PC-3 (cell line): ENCODE data around the gene AMZ1. TPM values are rescaled to one million over a fixed set of nuclear protein-coding genes. Genes with fewer than 3 reads are reported as not detected.

Source experiments
- ATAC-seq: fragments of 200-7000 bp; cut with Tn5 transposase; 2 replicates; pipeline ENCODE4 v1.9.1; 2020; ENCODE audit warnings: mild to moderate bottlenecking, moderate library complexity
- BruUV-seq: library from RNA; stranded (reverse); fragments of 400-500 nt; replicated peaks from 2 replicates; lab custom pipeline; 2021; lab: Mats Ljungman, UMichigan
- CTCF ChIA-PET: fragments of 300-600 bp; sonication (Branson Sonifier 250); formaldehyde crosslinking; loops from one replicate; lab custom pipeline; 2022; ENCODE audit warnings: antibody characterized with exemption; lab: Charles Lee
- POLR2A ChIA-PET: fragments of 300-600 bp; sonication (Branson Sonifier 250); formaldehyde crosslinking; loops from one replicate; lab custom pipeline; 2022; ENCODE audit warnings: antibody characterized with exemption; ENCODE audit not compliant: unreplicated experiment; lab: Charles Lee
- DNase-seq: peaks from one replicate; pipeline ENCODE4 v3.0.0-alpha.2; 2015
- H2AFZ ChIP-seq: fragments of 300-600 bp; sonication (generic); 2 replicates; pipeline ENCODE4 v1.6.0; 2016; ENCODE audit warnings: antibody characterized with exemption, low read length
- H3F3A ChIP-seq: fragments of 300-600 bp; sonication (generic); one replicate; pipeline ENCODE4 v1.6.0; 2017; ENCODE audit warnings: antibody characterized with exemption, low read length, control low read depth, mild to moderate bottlenecking; ENCODE audit not compliant: unreplicated experiment
- H3K27ac ChIP-seq: fragments of 300-600 bp; sonication (generic); 2 replicates; pipeline ENCODE4 v1.5.1; 2016; ENCODE audit warnings: mild to moderate bottlenecking, low read length
- H3K27me3 ChIP-seq: fragments of 300-600 bp; sonication (generic); 2 replicates; pipeline ENCODE4 v1.6.1; 2016; ENCODE audit warnings: low read length, mixed read lengths
- H3K36me3 ChIP-seq: fragments of 300-600 bp; sonication (generic); 2 replicates; pipeline ENCODE4 v1.6.1; 2016; ENCODE audit warnings: low read depth, mixed run types, low read length, mixed read lengths
- H3K4me1 ChIP-seq: fragments of 300-600 bp; sonication (generic); 2 replicates; pipeline ENCODE4 v1.5.1; 2016; ENCODE audit warnings: low read length; ENCODE audit not compliant: insufficient read depth
- H3K4me2 ChIP-seq: fragments of 300-600 bp; sonication (generic); 2 replicates; pipeline ENCODE4 v1.6.0; 2016; ENCODE audit warnings: low read length
- H3K4me3 ChIP-seq: fragments of 300-600 bp; sonication (generic); 2 replicates; pipeline ENCODE4 v1.5.1; 2016; ENCODE audit warnings: mild to moderate bottlenecking, low read length, mixed read lengths
- H3K79me2 ChIP-seq: fragments of 300-600 bp; sonication (generic); 2 replicates; pipeline ENCODE4 v1.6.1; 2017; ENCODE audit warnings: low read length, mixed read lengths
- H3K9ac ChIP-seq: fragments of 300-600 bp; sonication (generic); 2 replicates; pipeline ENCODE4 v1.6.0; 2016; ENCODE audit warnings: mild to moderate bottlenecking, low read length
- H3K9me2 ChIP-seq: fragments of 300-600 bp; sonication (generic); replicated peaks from 2 replicates; pipeline ENCODE4 v1.6.1; 2016; ENCODE audit warnings: mixed run types, low read length, mixed read lengths
- H3K9me3 ChIP-seq: fragments of 300-600 bp; sonication (generic); 2 replicates; pipeline ENCODE4 v1.6.1; 2016; ENCODE audit warnings: low read length, mixed read lengths
- H4K20me1 ChIP-seq: fragments of 300-600 bp; sonication (generic); 2 replicates; pipeline ENCODE4 v1.6.1; 2016; ENCODE audit warnings: low read length, mixed read lengths
- EZH2 ChIP-seq: fragments of 300-600 bp; sonication (generic); IDR thresholded peaks from one replicate; pipeline ENCODE4 v1.6.1; 2017; ENCODE audit warnings: antibody characterized with exemption, mild to moderate bottlenecking, low read length; ENCODE audit not compliant: unreplicated experiment
- EZH2phosphoT487 ChIP-seq: fragments of 300-600 bp; sonication (generic); IDR thresholded peaks from 2 replicates; pipeline ENCODE4 v1.6.1; 2018; ENCODE audit warnings: mild to moderate bottlenecking, antibody characterized with exemption, low read length, borderline replicate concordance
- intact Hi-C: fragments of 100-400 bp; cut with micrococcal nuclease; formaldehyde crosslinking; loops from 2 replicates; pipeline ENCODE4 v1.9.0; 2023
- total RNA-seq: library from RNA; depleted of rRNA; stranded (reverse); fragments of >200 nt; gene quantifications from 2 replicates; pipeline ENCODE4 v1.2.3, GENCODE V29; 2014
- TF ChIP-seq, protein P1 (sequence below): fragments of 300-600 bp; sonication (generic); conservative IDR thresholded peaks from 2 replicates; pipeline ENCODE4 v1.5.1; 2017; ENCODE audit warnings: antibody characterized with exemption, low read depth, mild to moderate bottlenecking, low read length

The AMZ1 gene
- total RNA-seq, 1 experiment from 2014 or later, result not detected

DNA sequence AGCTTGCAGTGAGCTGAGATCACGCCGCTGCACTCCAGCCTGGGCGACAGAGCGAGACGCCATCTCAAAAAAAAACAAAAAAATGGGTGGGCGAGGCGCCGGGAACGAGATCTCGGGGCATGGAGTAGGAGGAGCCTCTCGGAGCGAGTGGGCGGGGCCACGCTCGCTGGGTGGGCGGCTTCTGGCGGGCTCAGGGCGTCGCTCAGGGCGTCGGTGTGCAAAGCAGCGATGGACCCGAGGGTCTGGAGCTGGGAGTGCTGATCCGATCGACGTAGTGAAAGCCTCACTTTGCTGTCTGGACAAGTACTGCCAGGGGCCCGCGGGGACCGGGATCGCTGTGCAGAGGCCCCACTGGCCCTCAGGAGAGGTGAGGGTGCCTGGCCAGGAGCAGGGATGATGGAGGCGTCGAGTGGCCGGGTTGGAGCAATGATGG is 22.6 kb upstream of the AMZ1 start:
- Histone ChIP-seq H3K4me2 (no peak overlapping the region), H3K9ac (no peak overlapping the region), H3K36me3 (no peaks in the 10 kb centered on the region), H3K27ac (no peak overlapping the region), H3K27me3 (no peaks in the 10 kb centered on the region), H4K20me1 (no peaks in the 10 kb centered on the region), H3K4me1 (no peaks in the 10 kb centered on the region), H3F3A (no peaks in the 10 kb centered on the region), H3K9me2 (no peaks in the 10 kb centered on the region), H3K79me2 (no peaks in the 10 kb centered on the region), H2AFZ (no peak overlapping the region), H3K9me3 (no peaks in the 10 kb centered on the region), H3K4me3 (no peak overlapping the region)
- TF ChIP-seq, protein P1, sequence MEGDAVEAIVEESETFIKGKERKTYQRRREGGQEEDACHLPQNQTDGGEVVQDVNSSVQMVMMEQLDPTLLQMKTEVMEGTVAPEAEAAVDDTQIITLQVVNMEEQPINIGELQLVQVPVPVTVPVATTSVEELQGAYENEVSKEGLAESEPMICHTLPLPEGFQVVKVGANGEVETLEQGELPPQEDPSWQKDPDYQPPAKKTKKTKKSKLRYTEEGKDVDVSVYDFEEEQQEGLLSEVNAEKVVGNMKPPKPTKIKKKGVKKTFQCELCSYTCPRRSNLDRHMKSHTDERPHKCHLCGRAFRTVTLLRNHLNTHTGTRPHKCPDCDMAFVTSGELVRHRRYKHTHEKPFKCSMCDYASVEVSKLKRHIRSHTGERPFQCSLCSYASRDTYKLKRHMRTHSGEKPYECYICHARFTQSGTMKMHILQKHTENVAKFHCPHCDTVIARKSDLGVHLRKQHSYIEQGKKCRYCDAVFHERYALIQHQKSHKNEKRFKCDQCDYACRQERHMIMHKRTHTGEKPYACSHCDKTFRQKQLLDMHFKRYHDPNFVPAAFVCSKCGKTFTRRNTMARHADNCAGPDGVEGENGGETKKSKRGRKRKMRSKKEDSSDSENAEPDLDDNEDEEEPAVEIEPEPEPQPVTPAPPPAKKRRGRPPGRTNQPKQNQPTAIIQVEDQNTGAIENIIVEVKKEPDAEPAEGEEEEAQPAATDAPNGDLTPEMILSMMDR, result no peak
- TF ChIP-seq EZH2 (no peak), EZH2phosphoT487 (no peak)
- BruUV-seq, result no TSS peak
- ChIA-PET POLR2A (no interaction called here), CTCF (no interaction called here)
- intact Hi-C loops, result no loop called here
- no peak for ATAC-seq
- DNase-seq, result no peak

DNA sequence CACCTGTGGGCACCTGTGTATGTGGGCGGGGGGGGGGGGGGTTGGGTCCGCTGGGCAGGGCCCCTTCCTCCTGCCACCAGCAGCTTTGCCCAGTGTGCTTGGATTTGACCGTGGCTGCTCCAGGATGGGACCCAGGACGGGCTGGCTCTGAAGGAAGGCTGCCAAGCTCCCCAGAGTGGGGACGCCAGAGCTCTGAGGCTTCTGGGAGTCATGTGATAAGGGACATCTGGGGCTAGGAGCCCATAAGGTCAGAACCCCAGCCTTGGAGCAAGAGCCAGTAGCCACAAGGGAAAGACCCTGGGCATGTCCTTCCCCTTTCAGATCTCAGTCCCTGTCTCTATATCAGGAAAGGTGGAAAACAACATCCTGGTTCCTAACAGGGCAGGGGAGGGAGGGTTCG is 21.8 kb upstream of the AMZ1 start:
- TF ChIP-seq, protein P1, result no peak
- no peak for TF ChIP-seq EZH2phosphoT487
- no peak for TF ChIP-seq EZH2
- Histone ChIP-seq H3K79me2 (no peaks in the 10 kb centered on the region), H3K9me2 (no peaks in the 10 kb centered on the region), H3K4me1 (no peaks in the 10 kb centered on the region), H3K27me3 (no peaks in the 10 kb centered on the region), H3F3A (no peaks in the 10 kb centered on the region), H3K27ac (no peak overlapping the region), H3K4me2 (no peak overlapping the region), H3K9me3 (no peaks in the 10 kb centered on the region), H4K20me1 (no peaks in the 10 kb centered on the region), H3K9ac (no peak overlapping the region), H3K4me3 (no peak overlapping the region), H3K36me3 (no peaks in the 10 kb centered on the region), H2AFZ (no peak overlapping the region)
- DNase-seq (no peak), ATAC-seq (no peak)
- BruUV-seq, result no TSS peak
- intact Hi-C loops, result no loop called here
- CTCF ChIA-PET, result no interaction called here
- POLR2A ChIA-PET, result no interaction called here

DNA sequence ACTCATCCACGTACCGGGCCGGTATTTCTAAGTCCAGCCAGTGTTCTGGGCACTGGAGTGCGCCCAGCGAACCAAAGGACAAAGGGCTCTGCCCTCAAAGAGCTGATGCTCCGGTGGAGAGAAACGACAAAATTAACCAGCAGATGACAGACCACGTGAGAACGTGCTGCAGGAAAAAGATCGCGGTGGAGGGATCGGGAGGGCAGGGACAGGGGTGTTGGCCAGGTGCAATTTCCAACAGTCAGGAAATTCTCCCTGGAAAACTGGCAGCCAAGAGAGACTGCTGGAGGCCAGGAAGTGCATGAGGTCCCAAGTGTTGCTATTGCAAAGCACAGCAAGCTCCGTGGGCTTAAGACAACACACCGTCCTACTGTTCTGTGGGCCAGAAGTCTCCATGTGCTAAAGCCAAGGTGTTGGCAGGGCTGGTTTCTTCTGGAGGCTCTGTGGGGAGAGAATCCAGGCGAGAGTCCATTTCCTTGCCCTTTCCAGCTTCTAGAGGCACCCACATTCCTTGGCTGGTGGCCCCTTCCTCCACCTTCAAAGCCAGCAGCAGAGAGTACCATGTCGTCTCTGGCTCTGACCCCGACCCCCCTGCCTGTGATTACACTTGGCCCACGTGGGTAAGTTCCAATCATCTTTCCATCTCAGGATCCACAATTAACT is 21.3 kb upstream of the AMZ1 start:
- CTCF ChIA-PET, result no interaction called here

More for the DNA sequence above, 21.3 kb upstream of the AMZ1 start:
- Histone ChIP-seq H3K27ac (no peak overlapping the region), H3K4me1 (no peaks in the 10 kb centered on the region), H3K9ac (no peak overlapping the region), H3K79me2 (no peaks in the 10 kb centered on the region), H4K20me1 (no peaks in the 10 kb centered on the region), H3K36me3 (no peaks in the 10 kb centered on the region), H3K4me3 (no peak overlapping the region), H3K9me2 (no peaks in the 10 kb centered on the region), H3K4me2 (no peak overlapping the region), H3K27me3 (no peaks in the 10 kb centered on the region), H2AFZ (no peak overlapping the region), H3K9me3 (no peaks in the 10 kb centered on the region), H3F3A (no peaks in the 10 kb centered on the region)
- no peak for DNase-seq
- BruUV-seq, result no TSS peak
- intact Hi-C loops, result no loop called here
- POLR2A ChIA-PET, result no interaction called here
- TF ChIP-seq EZH2, result no peak
- TF ChIP-seq, protein P1, result no peak
- TF ChIP-seq EZH2phosphoT487, result no peak
- ATAC-seq, result no peak
